ENCODE results near the gene CEL.

CEL gene

GRCh38 chr9:133107961-133108793 lies 46.4 kb downstream of the CEL start:
- no peak for FAIRE-seq

GRCh38 chr9:133108794-133109641 lies 47.2 kb downstream of the CEL start:
- no peak for TF ChIP-seq CTCF (IDR thresholded peaks at IDR 0.05; ENCODE audit: insufficient read depth, missing control alignments)
- DNase-seq (ENCODE audit: insufficient read length, low spot score) (no peak), FAIRE-seq (no peak)

More at GRCh38 chr9:133107961-133108793, 46.4 kb downstream of the CEL start:
- TF ChIP-seq CTCF (IDR thresholded peaks at IDR 0.05; ENCODE audit: insufficient read depth, missing control alignments): no peak
- DNase-seq (ENCODE audit: insufficient read length, low spot score): no peak

- FAIRE-seq: no peak
- no peak for TF ChIP-seq CTCF (IDR thresholded peaks at IDR 0.05; ENCODE audit: insufficient read depth, missing control alignments)
- DNase-seq (ENCODE audit: insufficient read length, low spot score): no peak
These were observed 48.3 kb downstream of the CEL start for GRCh38 chr9:133109931-133110650.

- DNase-seq (ENCODE audit: insufficient read length, low spot score): no peak
- no peak for TF ChIP-seq CTCF (IDR thresholded peaks at IDR 0.05; ENCODE audit: insufficient read depth, missing control alignments)
- FAIRE-seq: no peak
These were observed 50.3 kb downstream of the CEL start for GRCh38 chr9:133111808-133112662.

GRCh38 chr9:133112663-133113026 lies 50.9 kb downstream of the CEL start:
- DNase-seq (ENCODE audit: insufficient read length, low spot score) (no peak), FAIRE-seq (no peak)
- no peak for TF ChIP-seq CTCF (IDR thresholded peaks at IDR 0.05; ENCODE audit: insufficient read depth, missing control alignments)

- no peak for TF ChIP-seq CTCF (IDR thresholded peaks at IDR 0.05; ENCODE audit: insufficient read depth, missing control alignments)
- FAIRE-seq (no peak), DNase-seq (ENCODE audit: insufficient read length, low spot score) (no peak)
These were observed 51.6 kb downstream of the CEL start for GRCh38 chr9:133113163-133113948.
